ENCODE results near the gene PTPRK. TPM values are rescaled to one million over a fixed set of nuclear protein-coding genes. Genes with fewer than 3 reads are reported as not detected.

The PTPRK gene
- total and polyA plus RNA-seq, 10 of the 15 experiments (the other 5 are each of a cell fraction or from before 2014, with no cell fraction given), result 0.23 to 1.9 (median 0.55) TPM

DNA sequence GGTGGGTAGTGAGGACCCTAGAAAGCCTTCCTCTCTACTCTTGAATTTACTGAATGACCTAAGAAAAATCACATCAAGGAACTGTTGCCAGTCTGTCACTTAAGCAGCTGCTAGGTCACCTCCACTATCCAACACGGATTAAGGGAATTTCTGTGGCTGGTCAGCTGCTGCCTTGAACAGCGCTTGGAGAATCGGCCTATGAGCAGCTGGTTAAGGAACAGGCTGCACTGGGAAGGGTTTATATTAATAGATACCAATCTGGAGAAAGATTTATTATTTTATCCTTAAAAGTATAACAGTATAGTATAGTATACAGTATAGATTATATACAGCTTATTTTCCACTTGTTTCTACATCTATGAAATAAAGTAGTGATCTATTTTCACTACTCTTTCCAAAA is 6.5 kb downstream of the PTPRK start:
- peaks cover under 1 to 8% of the 10 kb centered on the region in 2 experiments; a peak in 2 of 4 replicates for H3K27me3 ChIP-seq (replicated peaks in 1 of 2; ENCODE audit: control insufficient read depth in 2 of 2, insufficient read depth in 2 of 2, low read length in 1 of 2)
- TF ChIP-seq FOS (IDR thresholded peaks at IDR 0.05; ENCODE audit: borderline replicate concordance, extremely low read depth, insufficient read length), result no peak
- TF ChIP-seq, protein P1, sequence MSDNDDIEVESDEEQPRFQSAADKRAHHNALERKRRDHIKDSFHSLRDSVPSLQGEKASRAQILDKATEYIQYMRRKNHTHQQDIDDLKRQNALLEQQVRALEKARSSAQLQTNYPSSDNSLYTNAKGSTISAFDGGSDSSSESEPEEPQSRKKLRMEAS (IDR thresholded peaks at IDR 0.05; ENCODE audit: low read depth, low read length), result no peak
- WGBS (ENCODE audit: insufficient coverage, insufficient replicate concordance, low lambda C conversion rate, missing lambda C conversion rate), result 13% methylated on average over 3 of the region's 3 CpGs
- no peak for DNase-seq (ENCODE audit: low read depth, low spot score)
- H3K4me2 ChIP-seq (ENCODE audit: control insufficient read depth, insufficient read depth), result no peak overlapping the region
- ChIA-PET POLR2A (no interaction called here), RAD21 (ENCODE audit: unreplicated experiment) (interaction anchor here (0.7 kb wide), 1 partner anchor 16 kb away, joined by 3 read pairs; no protein-coding TSS in a partner anchor), SMC1A (ENCODE audit: uncharacterized antibody, unreplicated experiment) (no interaction called here), CTCF (no interaction called here)
- no peak overlapping the region for H3K27ac ChIP-seq (ENCODE audit: control insufficient read depth, insufficient read depth)
- in situ Hi-C loops (cut with MboI), result no loop called here
- H2AFZ ChIP-seq (ENCODE audit: control insufficient read depth, low read depth, low read length), result no peak overlapping the region
- no peaks in the 10 kb centered on the region for H4K20me1 ChIP-seq (ENCODE audit: control insufficient read depth, insufficient read depth)
- no peak for ATAC-seq
- H3K9ac ChIP-seq (ENCODE audit: control insufficient read depth, insufficient read depth, low read length), result no peak overlapping the region
- H3K79me2 ChIP-seq (ENCODE audit: control insufficient read depth, insufficient read depth, low read length), result no peaks in the 10 kb centered on the region
- H3K4me3 ChIP-seq, result no peak overlapping the region
- H3K4me1 ChIP-seq (ENCODE audit: control insufficient read depth, insufficient read depth, low read length), result no peaks in the 10 kb centered on the region
- BruUV-seq (replicated peaks), result no TSS peak
- intact Hi-C loops (cut with micrococcal nuclease; ENCODE audit: unreplicated experiment), result loop anchor here (10.0 kb wide), 2 partner anchors 659 to 779 kb away; no protein-coding TSS in a partner anchor
- no peaks in the 10 kb centered on the region for H3K9me3 ChIP-seq (replicated peaks; ENCODE audit: control insufficient read depth, insufficient read depth, low read length)
- FAIRE-seq, result no peak
- H3K36me3 ChIP-seq (ENCODE audit: control insufficient read depth in 2 of 2, insufficient read depth in 2 of 2, low read length in 1 of 2), result no peaks in the 10 kb centered on the region

DNA sequence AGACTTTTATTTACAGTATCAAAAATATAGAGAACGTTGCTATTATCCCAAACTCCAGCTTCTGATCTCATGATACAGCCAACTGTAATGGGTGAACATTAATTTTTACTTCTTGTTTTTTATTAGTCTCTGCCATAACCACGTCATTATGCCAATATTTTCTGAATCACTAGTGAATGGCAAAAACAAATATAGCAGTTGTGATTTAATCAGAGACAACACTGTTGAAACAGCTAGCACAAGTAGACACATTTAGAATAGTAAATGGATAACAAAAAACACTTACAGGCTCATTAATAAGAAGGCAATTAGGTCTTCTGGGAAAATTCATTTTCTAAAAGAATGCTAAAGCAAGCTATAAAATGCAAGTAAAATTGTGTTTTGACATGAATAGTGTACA is 8.1 kb downstream of the PTPRK start:
- no peak overlapping the region for H3K27ac ChIP-seq (ENCODE audit: control insufficient read depth, insufficient read depth)
- ATAC-seq (no peak), DNase-seq (ENCODE audit: low read depth, low spot score) (no peak), FAIRE-seq (no peak)
- H3K4me3 ChIP-seq, result no peak overlapping the region
- no peaks in the 10 kb centered on the region for H3K9me3 ChIP-seq (replicated peaks; ENCODE audit: control insufficient read depth, insufficient read depth, low read length)
- ChIA-PET SMC1A (ENCODE audit: uncharacterized antibody, unreplicated experiment) (interaction anchor here (0.7 to 1.6 kb wide), 3 partner anchors 9 to 87 kb away, joined by 3 read pairs; no protein-coding TSS in a partner anchor), CTCF (interaction anchor here (0.9 kb wide), 1 partner anchor 15 kb away, joined by 4 read pairs; no protein-coding TSS in a partner anchor), RAD21 (ENCODE audit: unreplicated experiment) (no interaction called here), POLR2A (no interaction called here)
- no peaks in the 10 kb centered on the region for H3K36me3 ChIP-seq (ENCODE audit: control insufficient read depth in 2 of 2, insufficient read depth in 2 of 2, low read length in 1 of 2)
- no peaks in the 10 kb centered on the region for H3K79me2 ChIP-seq (ENCODE audit: control insufficient read depth, insufficient read depth, low read length)
- no TSS peak for BruUV-seq (replicated peaks)
- intact Hi-C loops (cut with micrococcal nuclease; ENCODE audit: unreplicated experiment), result loop anchor here (10.0 kb wide), 2 partner anchors 657 to 777 kb away; no protein-coding TSS in a partner anchor
- H4K20me1 ChIP-seq (ENCODE audit: control insufficient read depth, insufficient read depth), result no peaks in the 10 kb centered on the region
- no peak overlapping the region for H3K4me2 ChIP-seq (ENCODE audit: control insufficient read depth, insufficient read depth)
- H2AFZ ChIP-seq (ENCODE audit: control insufficient read depth, low read depth, low read length), result no peak overlapping the region
- in situ Hi-C loops (cut with MboI), result no loop called here
- H3K27me3 ChIP-seq (replicated peaks in 1 of 2; ENCODE audit: control insufficient read depth in 2 of 2, insufficient read depth in 2 of 2, low read length in 1 of 2), result no peaks in the 10 kb centered on the region; a peak in 1 of 4 replicates
- H3K9ac ChIP-seq (ENCODE audit: control insufficient read depth, insufficient read depth, low read length), result no peak overlapping the region
- WGBS (ENCODE audit: insufficient coverage, insufficient replicate concordance, low lambda C conversion rate, missing lambda C conversion rate), result 0% methylated on average over 2 of the region's 2 CpGs
- TF ChIP-seq STAT3 (IDR thresholded peaks at IDR 0.05; ENCODE audit: low read depth, low read length) (no peak), JUNB (IDR thresholded peaks at IDR 0.05) (no peak), SUPT20H (IDR thresholded peaks at IDR 0.05; ENCODE audit: borderline replicate concordance, control insufficient read depth, low read depth, low read length) (no peak), GABPA (IDR thresholded peaks at IDR 0.05; ENCODE audit: low read depth) (no peak)
- no peaks in the 10 kb centered on the region for H3K4me1 ChIP-seq (ENCODE audit: control insufficient read depth, insufficient read depth, low read length)

All from GM12878 (cell line).